GM23338 (cell line): Measurements from ENCODE around the gene GPATCH4. TPM values are rescaled to one million over a fixed set of nuclear protein-coding genes. Genes with fewer than 3 reads are reported as not detected.

ENCODE experiments used
- ATAC-seq: fragments of 200-7000 bp; cut with Tn5 transposase; 3 replicates; pipeline ENCODE4 v1.9.1; 2020
- DNase-seq: peaks from one replicate; pipeline ENCODE4 v3.0.0-alpha.2; 2015; ENCODE audit warnings: low spot score
- H2AFZ ChIP-seq: fragments of 200-600 bp; sonication (generic); 2 replicates; pipeline ENCODE4 v1.8.0; 2016; ENCODE audit warnings: antibody characterized with exemption, mild to moderate bottlenecking, moderate library complexity
- H3F3A ChIP-seq: fragments of 200-600 bp; sonication (generic); replicated peaks from 2 replicates; pipeline ENCODE4 v1.8.0; 2017; ENCODE audit warnings: antibody characterized with exemption, mixed run types, low read depth
- H3K27ac ChIP-seq: fragments of 200-600 bp; sonication (generic); 2 replicates; pipeline ENCODE4 v1.6.1; 2016; ENCODE audit warnings: low read depth
- H3K27me3 ChIP-seq: fragments of 200-600 bp; sonication (generic); 2 replicates; pipeline ENCODE4 v1.8.0; 2016; ENCODE audit warnings: mild to moderate bottlenecking, mixed run types, moderate library complexity; ENCODE audit not compliant: insufficient read depth
- H3K36me3 ChIP-seq: fragments of 200-600 bp; sonication (generic); 2 replicates; pipeline ENCODE4 v1.8.0; 2016; ENCODE audit warnings: mild to moderate bottlenecking; ENCODE audit not compliant: insufficient read depth
- H3K4me1 ChIP-seq: fragments of 200-600 bp; sonication (generic); 2 replicates; pipeline ENCODE4 v1.8.0; 2016; ENCODE audit warnings: mild to moderate bottlenecking, moderate library complexity; ENCODE audit not compliant: insufficient read depth
- H3K4me2 ChIP-seq: fragments of 200-600 bp; sonication (generic); 2 replicates; pipeline ENCODE4 v1.7.1; 2017; ENCODE audit warnings: mixed run types
- H3K4me3 ChIP-seq: fragments of 200-600 bp; sonication (generic); 2 replicates; pipeline ENCODE4 v1.6.1; 2016; ENCODE audit warnings: mixed run types
- H3K79me2 ChIP-seq: fragments of 200-600 bp; sonication (generic); replicated peaks from 2 replicates; pipeline ENCODE4 v1.8.0; 2017; ENCODE audit warnings: mild to moderate bottlenecking; ENCODE audit not compliant: insufficient read depth
- H3K9me2 ChIP-seq: fragments of 200-600 bp; sonication (generic); 2 replicates; pipeline ENCODE4 v1.8.0; 2017; ENCODE audit not compliant: insufficient read depth
- H4K20me1 ChIP-seq: fragments of 200-600 bp; sonication (generic); replicated peaks from 2 replicates; pipeline ENCODE4 v1.8.0; 2017; ENCODE audit warnings: mild to moderate bottlenecking; ENCODE audit not compliant: insufficient read depth
- H3K27ac Mint-ChIP-seq: 2 replicates; pipeline ENCODE4 v1.8.0; 2020; ENCODE audit warnings: inconsistent platforms, mild to moderate bottlenecking, moderate library complexity, mixed read lengths
- H3K27me3 Mint-ChIP-seq: 3 replicates; pipeline ENCODE4 v1.8.0; 2022; ENCODE audit warnings: low read depth, mild to moderate bottlenecking, moderate library complexity, mixed read lengths, inconsistent platforms; ENCODE audit not compliant: insufficient read depth, poor library complexity
- H3K36me3 Mint-ChIP-seq: 3 replicates; pipeline ENCODE4 v1.8.0; 2021; ENCODE audit warnings: low read depth, mild to moderate bottlenecking, inconsistent platforms, moderate library complexity, mixed read lengths
- H3K4me1 Mint-ChIP-seq: 3 replicates; pipeline ENCODE4 v1.8.0; 2020; ENCODE audit warnings: mild to moderate bottlenecking, inconsistent platforms, mixed read lengths
- H3K4me3 Mint-ChIP-seq: 3 replicates; pipeline ENCODE4 v1.8.0; 2021; ENCODE audit warnings: moderate library complexity, mild to moderate bottlenecking, inconsistent platforms, mixed read lengths
- H3K9me3 Mint-ChIP-seq: 3 replicates; pipeline ENCODE4 v1.8.0; 2020; ENCODE audit warnings: moderate library complexity, mild to moderate bottlenecking, inconsistent platforms, mixed read lengths
- CREB1 ChIP-seq: fragments of 250-450 bp; sonication (Bioruptor Pico); IDR thresholded peaks from 2 replicates; pipeline ENCODE4 v1.5.0; 2020; ENCODE audit warnings: low read depth, mild to moderate bottlenecking, moderate library complexity
- CTCF ChIP-seq, 2 experiments: fragments of 200-600 bp in 1 of 2; sonication (generic) in 1 of 2; conservative IDR thresholded peaks; 2 replicates each; pipeline versions ENCODE4 v1.5.1 to v1.6.1; 2016 to 2017; ENCODE audit warnings: antibody characterized with exemption in 2 of 2, low read depth in 2 of 2, mild to moderate bottlenecking in 2 of 2, moderate library complexity in 1 of 2
- ETS1 ChIP-seq: IDR thresholded peaks from 2 replicates; pipeline ENCODE4 v1.6.1; 2016; ENCODE audit warnings: antibody characterized with exemption
- EZH2 ChIP-seq: fragments of 200-600 bp; sonication (generic); IDR thresholded peaks from one replicate; pipeline ENCODE4 v1.8.0; 2017; ENCODE audit warnings: antibody characterized with exemption, mild to moderate bottlenecking, low read depth; ENCODE audit not compliant: unreplicated experiment
- EZH2phosphoT487 ChIP-seq: fragments of 200-600 bp; sonication (generic); IDR thresholded peaks from one replicate; pipeline ENCODE4 v1.8.1; 2018; ENCODE audit warnings: antibody characterized with exemption; ENCODE audit not compliant: unreplicated experiment
- JUNB ChIP-seq: IDR thresholded peaks from one replicate; pipeline ENCODE4 v1.6.1; 2016; ENCODE audit warnings: antibody characterized with exemption; ENCODE audit not compliant: unreplicated experiment
- NANOG ChIP-seq: IDR thresholded peaks from 2 replicates; pipeline ENCODE4 v1.6.1; 2016; ENCODE audit warnings: antibody characterized with exemption, borderline replicate concordance
- POLR2AphosphoS5 ChIP-seq: IDR thresholded peaks from 2 replicates; pipeline ENCODE4 v1.6.1; 2016; ENCODE audit warnings: antibody characterized with exemption, low read depth
- REST ChIP-seq: IDR thresholded peaks from one replicate; pipeline ENCODE4 v1.6.1; 2018; ENCODE audit warnings: antibody characterized with exemption; ENCODE audit not compliant: unreplicated experiment
- STAT1 ChIP-seq: IDR thresholded peaks from one replicate; pipeline ENCODE4 v1.6.1; 2016; ENCODE audit warnings: antibody characterized with exemption; ENCODE audit not compliant: unreplicated experiment
- polyA plus RNA-seq: library from polyadenylated mRNA; unstranded; fragments of >200 nt; fragmentation: Nextera tagmentation; extraction: Ambion mirVana; gene quantifications from 2 replicates; pipeline ENCODE4 v1.2.1, GENCODE V29; 2016
- total RNA-seq: library from RNA; depleted of rRNA; stranded (reverse); fragments of >200 nt; shearing (Covaris generic); gene quantifications from 2 replicates; pipeline ENCODE4 v1.2.3, GENCODE V29; 2014

The GPATCH4 gene
- total and polyA plus RNA-seq, 2 experiments from 2014 or later = 58.9 to 187 TPM

GRCh38 chr1:156579472-156579871 is 21.8 kb downstream of the GPATCH4 start, which contains the start of gene TTC24 (continued):
- TF ChIP-seq REST = no peak
- no peak for TF ChIP-seq JUNB
- no peak for TF ChIP-seq CTCF (conservative IDR thresholded peaks at IDR 0.05; ENCODE audit: low read depth in 2 of 2)
- no peak for TF ChIP-seq CREB1
- TF ChIP-seq ETS1 = no peak

- TF ChIP-seq REST = no peak
- TF ChIP-seq NANOG = no peak
- no peak for TF ChIP-seq EZH2
- TF ChIP-seq CTCF (conservative IDR thresholded peaks at IDR 0.05; ENCODE audit: low read depth in 2 of 2) = no peak
- no peak for TF ChIP-seq EZH2phosphoT487
- no peak for TF ChIP-seq POLR2AphosphoS5
- TF ChIP-seq CREB1 = no peak
- TF ChIP-seq STAT1 = no peak
- H3K36me3 Mint-ChIP-seq = no peaks in the 10 kb centered on the region
- no peak overlapping the region for H3K4me3 Mint-ChIP-seq
- no peaks in the 10 kb centered on the region for H3K9me3 Mint-ChIP-seq
- Histone ChIP-seq H4K20me1 (no peaks in the 10 kb centered on the region), H3F3A (0 out of 2 replicates have a peak, but pooled peaks cover 2% of the 10 kb centered on the region), H3K79me2 (no peaks in the 10 kb centered on the region), H3K27me3 (no peaks in the 10 kb centered on the region), H3K4me2 (no peak overlapping the region), H3K9me2 (no peaks in the 10 kb centered on the region), H3K4me3 (no peak overlapping the region), H2AFZ (no peak overlapping the region), H3K4me1 (no peaks in the 10 kb centered on the region), H3K36me3 (no peaks in the 10 kb centered on the region), H3K27ac (no peak overlapping the region)
- peaks cover 5% of the 10 kb centered on the region for H3K27me3 Mint-ChIP-seq
- DNase-seq (no peak), ATAC-seq (no peak)
- H3K4me1 Mint-ChIP-seq = peaks cover 3% of the 10 kb centered on the region; the same call in 1 of the 3 replicates
- 0 out of 2 replicates have a peak overlapping the region, but pooled peaks have one; percentile 5 for H3K27ac Mint-ChIP-seq
Measured at GRCh38 chr1:156578055-156578454, 23.2 kb downstream of the GPATCH4 start.
